Activated T-cell treated with anti-CD3 and anti-CD28 coated beads, Interleukin-2, amount 50 U/mL, for 72 hours (primary cell): ENCODE data around the gene ATP1B1. TPM values are rescaled to one million over a fixed set of nuclear protein-coding genes. Genes with fewer than 3 reads are reported as not detected.

Source experiments
- ATAC-seq, 2 donors: fragments of 150-1000 bp; cut with Tn5 transposase; replicated peaks in 1 of 2; 2 replicates each; pipeline ENCODE4 v1.10.0; 2021; ENCODE audit warnings: moderate library complexity in 2 of 2, mild to moderate bottlenecking in 1 of 2
- DNase-seq, 2 donors: peaks; one replicate each; pipeline ENCODE4 v3.0.0; 2021 to 2022; ENCODE audit warnings: mixed read lengths in 1 of 2
- H3K27ac Mint-ChIP-seq: one replicate; pipeline ENCODE4 v1.8.0; 2022; ENCODE audit warnings: mild to moderate bottlenecking, moderate library complexity, mixed read lengths
- H3K27me3 Mint-ChIP-seq: one replicate; pipeline ENCODE4 v1.8.0; 2022; ENCODE audit warnings: low read depth, mixed read lengths
- H3K36me3 Mint-ChIP-seq, 2 donors: one replicate each; pipeline ENCODE4 v1.8.0; 2022; ENCODE audit warnings: mixed read lengths in 2 of 2, mild to moderate bottlenecking in 1 of 2; ENCODE audit not compliant: insufficient read depth in 2 of 2
- H3K4me1 Mint-ChIP-seq: one replicate; pipeline ENCODE4 v1.8.0; 2022; ENCODE audit warnings: low read depth, mixed read lengths
- H3K4me3 Mint-ChIP-seq, 2 donors: one replicate each; pipeline ENCODE4 v1.8.0; 2022; ENCODE audit warnings: mild to moderate bottlenecking in 2 of 2, mixed read lengths in 2 of 2, moderate library complexity in 2 of 2
- H3K9me3 Mint-ChIP-seq, 2 donors: one replicate each; pipeline ENCODE4 v1.8.0; 2022; ENCODE audit warnings: mixed read lengths in 2 of 2
- total RNA-seq, 2 donors: library from RNA; stranded (reverse); gene quantifications; one replicate each; pipeline ENCODE4 v1.2.3, GENCODE V29; 2022

Gene ATP1B1
- total RNA-seq, 2 donors from 2014 or later: 3.3 to 8.1 TPM

DNA sequence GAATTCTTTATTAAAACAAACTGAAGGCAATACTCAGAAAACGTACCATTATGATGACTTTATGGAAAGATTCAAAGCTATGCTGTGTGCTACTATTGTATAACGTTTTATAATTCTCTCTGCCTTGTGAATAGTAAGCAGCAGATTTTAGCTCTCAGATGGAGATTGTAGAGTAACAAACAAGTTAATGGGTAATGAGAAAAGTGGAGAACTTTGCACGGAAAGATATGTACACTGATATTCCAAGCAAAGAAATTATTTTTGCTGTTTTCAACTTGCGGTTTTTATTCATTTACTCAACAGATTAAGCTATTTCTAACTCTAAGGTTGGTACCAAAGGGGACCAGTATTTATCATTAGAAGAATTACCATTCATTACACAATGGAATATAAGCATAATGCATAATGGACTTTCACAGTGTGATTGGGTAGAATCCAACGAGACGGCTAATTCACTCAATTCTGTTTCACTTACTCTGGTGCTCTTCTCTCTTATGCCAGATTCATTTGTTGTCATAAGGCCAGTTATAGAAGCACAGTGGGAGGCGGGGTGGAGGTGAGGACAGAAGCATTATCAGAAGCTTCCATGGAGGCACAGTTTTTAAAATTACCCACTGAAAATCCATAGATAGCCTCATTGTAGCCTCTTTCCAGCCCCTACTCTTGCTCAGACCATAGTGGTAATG lies 38.6 kb downstream of the ATP1B1 start:
- Mint-ChIP-seq H3K4me1 (no peaks in the 10 kb centered on the region), H3K4me3 (no peak overlapping the region), H3K27me3 (no peaks in the 10 kb centered on the region), H3K36me3 (no peaks in the 10 kb centered on the region), H3K27ac (no peak overlapping the region), H3K9me3 (no peaks in the 10 kb centered on the region)
- DNase-seq (no peak), ATAC-seq (no peak)

DNA sequence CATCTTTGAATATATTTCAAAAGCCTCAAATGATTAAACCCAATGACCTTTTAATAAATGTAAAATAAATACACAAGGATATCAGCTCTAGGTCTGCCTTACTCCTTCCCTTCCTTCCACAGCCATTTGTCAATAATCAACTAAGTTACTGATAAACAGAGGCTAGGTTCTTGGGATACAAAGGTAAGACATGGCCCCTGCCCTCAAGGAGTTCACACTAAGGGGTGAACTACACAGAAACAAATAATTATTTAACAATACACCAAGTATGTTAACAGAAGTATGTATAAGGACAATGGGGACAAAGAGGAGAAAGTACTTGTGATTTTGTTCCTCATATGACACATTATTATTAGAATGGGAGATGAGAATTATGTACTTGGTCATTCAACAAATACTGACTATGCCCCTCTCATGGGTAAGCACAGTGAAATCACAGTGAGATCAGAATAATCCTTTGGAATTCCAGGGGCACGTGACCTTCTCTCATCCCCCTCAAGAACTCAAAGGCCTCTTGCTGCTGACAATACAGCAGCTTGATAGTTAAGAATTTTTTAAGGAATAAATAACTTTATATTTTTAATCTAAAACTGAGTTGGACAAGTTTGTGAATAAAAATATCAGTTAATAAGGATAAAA lies 40.2 kb downstream of the ATP1B1 start:
- no peak overlapping the region for H3K27ac Mint-ChIP-seq
- H3K27me3 Mint-ChIP-seq: no peaks in the 10 kb centered on the region
- no peaks in the 10 kb centered on the region for H3K36me3 Mint-ChIP-seq
- no peaks in the 10 kb centered on the region for H3K4me1 Mint-ChIP-seq
- DNase-seq (no peak), ATAC-seq (no peak)
- H3K9me3 Mint-ChIP-seq: no peaks in the 10 kb centered on the region
- H3K4me3 Mint-ChIP-seq: no peak overlapping the region

DNA sequence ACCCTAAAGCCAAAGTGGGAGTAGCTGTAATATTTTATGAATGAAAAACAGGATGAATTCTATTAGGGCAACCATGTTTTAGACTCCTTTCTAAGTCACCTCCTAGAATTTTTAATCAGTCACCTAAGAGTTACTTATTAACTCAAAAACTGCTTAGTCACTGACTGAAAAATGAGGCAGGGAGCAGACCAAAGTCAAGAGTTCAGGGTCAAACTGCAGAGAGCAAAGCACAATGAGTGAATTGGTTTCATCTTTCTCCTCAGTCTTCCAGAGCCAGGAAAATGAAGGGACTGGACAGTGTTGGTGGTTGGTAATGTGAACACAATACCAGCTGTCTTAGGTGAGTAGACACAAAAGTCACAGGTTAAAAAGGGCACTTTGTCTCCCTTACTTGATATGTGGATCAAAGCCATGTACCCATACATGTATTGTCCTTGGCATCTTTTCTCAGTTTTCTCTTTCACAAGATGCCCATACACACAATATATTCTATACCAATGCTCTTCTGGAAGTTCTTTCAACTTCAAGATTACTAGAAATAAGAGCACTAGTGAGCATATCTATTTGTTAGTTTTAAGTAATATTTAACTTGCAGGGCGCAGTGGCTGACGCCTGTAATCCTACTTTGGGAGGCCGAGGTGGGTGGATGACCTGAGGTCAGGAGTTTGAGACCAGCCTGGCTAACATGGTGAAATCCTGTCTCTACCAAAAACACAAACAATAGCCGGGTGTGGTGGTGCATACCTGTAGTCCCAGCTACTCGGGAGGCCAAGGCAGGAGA lies 42.2 kb downstream of the ATP1B1 start:
- DNase-seq (no peak), ATAC-seq (no peak)
- no peaks in the 10 kb centered on the region for H3K27me3 Mint-ChIP-seq
- no peak overlapping the region for H3K27ac Mint-ChIP-seq
- no peak overlapping the region for H3K4me3 Mint-ChIP-seq
- no peaks in the 10 kb centered on the region for H3K36me3 Mint-ChIP-seq
- no peaks in the 10 kb centered on the region for H3K4me1 Mint-ChIP-seq
- no peaks in the 10 kb centered on the region for H3K9me3 Mint-ChIP-seq

DNA sequence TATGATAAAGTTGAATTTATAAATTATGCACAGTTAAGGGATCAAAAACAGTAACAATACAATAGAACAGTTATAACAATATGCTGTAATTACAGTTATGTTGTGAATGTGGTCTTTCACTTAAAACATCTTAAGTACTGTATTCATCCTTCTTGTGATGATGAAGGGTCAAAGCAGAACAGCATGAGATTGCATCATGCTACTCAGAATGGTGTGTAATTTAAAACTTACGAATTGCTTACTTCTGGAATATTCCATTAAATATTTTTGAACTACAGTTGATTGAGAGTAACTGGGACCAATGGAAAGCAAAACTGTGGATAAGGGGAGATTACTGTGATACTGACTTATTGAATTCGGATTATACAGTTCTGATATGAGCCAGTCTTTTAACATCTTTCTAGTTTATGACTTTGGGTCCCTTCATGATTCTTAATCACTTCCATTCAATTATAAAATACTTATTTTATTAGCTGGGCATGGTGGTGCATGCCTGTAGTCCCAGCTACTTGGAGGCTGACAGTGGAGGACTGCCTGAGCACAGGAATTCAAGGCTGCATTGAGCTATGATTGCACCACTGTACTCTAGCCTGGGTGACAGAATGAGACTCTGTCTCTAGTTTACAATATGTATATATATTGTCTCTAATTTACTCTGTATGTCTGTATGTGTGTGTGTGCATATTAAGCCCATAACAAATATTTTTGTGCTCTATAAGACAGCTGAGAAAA lies 43.2 kb downstream of the ATP1B1 start:
- Mint-ChIP-seq H3K4me1 (no peaks in the 10 kb centered on the region), H3K27ac (no peak overlapping the region), H3K27me3 (no peaks in the 10 kb centered on the region), H3K4me3 (no peak overlapping the region), H3K9me3 (no peaks in the 10 kb centered on the region), H3K36me3 (no peaks in the 10 kb centered on the region)
- no peak for DNase-seq
- ATAC-seq: no peak

DNA sequence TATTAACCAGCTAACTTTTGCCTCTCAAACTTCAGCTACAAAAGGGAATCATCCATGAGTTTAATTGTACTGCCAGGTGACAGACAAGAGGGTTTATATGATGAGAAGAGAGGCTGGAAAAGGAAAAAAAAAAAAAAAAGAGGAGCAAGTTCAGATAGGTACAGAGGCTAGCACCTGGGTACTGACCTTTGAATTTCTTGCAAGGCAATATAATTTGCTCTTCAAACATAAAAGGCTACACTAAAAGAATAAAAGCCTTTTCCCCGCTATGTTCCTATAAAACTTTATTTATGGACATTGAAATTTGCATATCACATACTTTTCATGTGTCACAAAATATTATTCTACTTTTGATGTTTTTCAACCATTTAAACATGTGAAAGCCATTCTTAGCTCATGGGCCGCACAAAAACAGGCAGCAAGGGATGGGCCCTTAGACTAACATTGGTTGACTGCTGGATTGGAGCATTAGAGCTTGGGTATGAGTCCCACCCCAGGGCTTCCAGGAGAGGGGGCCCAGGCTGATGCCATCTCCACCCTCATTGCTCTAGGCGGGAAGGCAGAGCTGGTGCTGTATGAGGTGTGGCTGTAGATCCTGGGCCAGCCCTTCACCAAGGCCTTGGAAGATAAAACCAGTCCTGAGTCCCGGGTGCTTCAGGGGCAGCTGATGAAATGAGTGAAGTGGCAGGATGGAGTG lies 44.3 kb downstream of the ATP1B1 start:
- ATAC-seq (no peak), DNase-seq (no peak)
- Mint-ChIP-seq H3K27ac (no peak overlapping the region), H3K4me3 (no peak overlapping the region), H3K36me3 (no peaks in the 10 kb centered on the region), H3K4me1 (no peaks in the 10 kb centered on the region), H3K9me3 (no peaks in the 10 kb centered on the region), H3K27me3 (no peaks in the 10 kb centered on the region)

DNA sequence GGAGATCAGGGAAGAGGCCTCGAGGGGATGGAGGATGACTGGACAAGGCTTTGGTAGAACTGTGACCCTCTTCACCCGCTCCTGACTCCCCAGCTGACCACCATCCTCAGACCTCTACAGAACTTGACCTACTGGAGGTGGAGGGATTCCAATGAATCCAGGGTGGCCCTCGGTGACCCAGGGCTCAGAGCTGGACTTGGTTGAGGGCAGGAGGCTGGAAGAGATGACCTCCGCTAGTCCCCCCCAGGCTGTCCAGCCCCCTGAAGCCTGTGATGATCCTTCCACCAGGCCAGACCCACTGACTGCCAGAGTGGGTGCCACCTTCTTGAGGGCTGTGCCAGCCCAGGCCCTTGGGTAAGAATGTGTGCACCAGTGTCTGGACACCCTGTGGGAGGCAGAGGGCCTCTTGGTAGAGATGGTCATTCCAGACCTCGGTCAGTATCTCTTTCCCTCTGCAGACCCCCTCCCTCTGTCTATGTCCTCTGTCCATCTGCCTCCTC lies 44.9 kb downstream of the ATP1B1 start:
- no peaks in the 10 kb centered on the region for H3K9me3 Mint-ChIP-seq
- ATAC-seq: no peak
- no peaks in the 10 kb centered on the region for H3K4me1 Mint-ChIP-seq
- H3K27ac Mint-ChIP-seq: no peak overlapping the region
- no peak for DNase-seq
- no peaks in the 10 kb centered on the region for H3K36me3 Mint-ChIP-seq
- no peak overlapping the region for H3K4me3 Mint-ChIP-seq
- H3K27me3 Mint-ChIP-seq: no peaks in the 10 kb centered on the region

DNA sequence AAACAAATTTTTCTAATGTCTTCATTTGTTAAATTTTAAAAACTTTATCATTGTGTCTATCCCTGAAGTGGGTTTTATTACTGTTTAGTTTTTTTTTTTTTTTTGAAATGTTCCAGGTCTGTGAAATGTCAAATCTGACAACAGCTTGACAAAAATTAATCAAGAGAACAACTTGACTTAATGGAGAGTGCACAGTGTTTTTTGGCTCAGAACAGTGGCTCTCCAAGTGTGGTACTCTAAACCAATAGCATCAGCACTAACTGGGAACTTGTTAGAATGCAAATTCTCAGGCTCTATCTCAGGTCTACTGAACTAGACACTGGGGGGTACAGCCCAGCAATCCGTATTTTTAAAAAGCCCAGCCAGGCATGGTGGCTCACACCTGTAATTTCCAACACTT lies 49.2 kb downstream of the ATP1B1 start:
- Mint-ChIP-seq H3K27me3 (no peaks in the 10 kb centered on the region), H3K9me3 (no peaks in the 10 kb centered on the region), H3K27ac (no peak overlapping the region), H3K36me3 (no peaks in the 10 kb centered on the region), H3K4me1 (no peaks in the 10 kb centered on the region), H3K4me3 (no peak overlapping the region)
- no peak for DNase-seq
- no peak for ATAC-seq

DNA sequence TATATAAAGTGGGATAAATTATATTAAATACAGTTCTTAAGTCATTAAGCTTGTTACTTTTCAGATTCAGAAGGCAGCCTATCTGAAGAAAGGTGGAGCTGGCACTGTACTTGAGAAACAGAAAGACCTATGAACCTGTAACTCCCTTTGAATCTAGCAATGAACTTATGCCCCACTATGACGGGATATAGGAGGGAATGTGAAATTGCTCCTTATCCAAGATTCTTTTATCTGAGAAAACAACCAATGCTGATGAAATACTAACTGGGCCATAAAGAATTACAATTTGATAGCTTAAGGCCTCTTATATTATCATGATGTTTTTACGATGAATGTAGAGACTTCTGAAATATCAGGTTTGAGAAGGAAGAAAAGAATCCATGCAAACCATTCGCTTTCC lies 50.1 kb downstream of the ATP1B1 start:
- ATAC-seq (no peak), DNase-seq (no peak)
- no peak overlapping the region for H3K27ac Mint-ChIP-seq
- no peak overlapping the region for H3K4me3 Mint-ChIP-seq
- H3K36me3 Mint-ChIP-seq: no peaks in the 10 kb centered on the region
- no peaks in the 10 kb centered on the region for H3K4me1 Mint-ChIP-seq
- no peaks in the 10 kb centered on the region for H3K9me3 Mint-ChIP-seq
- H3K27me3 Mint-ChIP-seq: no peaks in the 10 kb centered on the region

DNA sequence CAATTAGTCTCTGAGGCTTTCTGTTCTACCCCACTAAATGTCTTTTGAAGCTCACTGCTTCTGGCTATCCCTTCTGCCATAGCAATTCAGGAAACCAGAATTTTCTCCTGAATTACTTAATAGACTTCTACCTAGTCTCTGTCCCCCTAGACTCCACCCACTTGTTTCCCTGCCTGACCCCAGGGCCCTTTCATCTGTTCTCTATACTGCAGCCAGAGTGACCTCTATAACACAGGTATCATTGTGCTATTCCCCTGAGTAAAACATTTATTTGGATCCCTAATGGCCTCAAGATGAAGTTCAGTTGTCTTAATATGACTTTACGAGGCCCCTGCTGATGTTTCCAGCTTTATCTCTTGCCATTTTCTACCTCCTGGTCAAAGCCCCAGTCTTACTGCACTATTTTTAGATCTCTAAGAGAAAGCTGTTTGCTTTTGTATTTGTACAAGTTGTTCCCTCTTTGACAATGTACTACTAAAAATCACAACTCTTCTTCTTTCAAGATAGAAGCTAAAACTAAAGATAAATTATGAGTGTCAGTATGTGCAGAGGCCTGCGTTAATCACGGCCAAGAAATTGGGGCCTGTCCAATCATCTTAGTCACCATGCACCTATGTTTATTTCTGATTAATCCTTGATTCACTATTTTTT lies 54.5 kb downstream of the ATP1B1 start:
- no peaks in the 10 kb centered on the region for H3K36me3 Mint-ChIP-seq
- peaks cover 13% of the 10 kb centered on the region for H3K4me1 Mint-ChIP-seq
- DNase-seq: no peak
- ATAC-seq: no peak
- H3K27ac Mint-ChIP-seq: no peak overlapping the region
- H3K4me3 Mint-ChIP-seq: no peak overlapping the region
- no peaks in the 10 kb centered on the region for H3K9me3 Mint-ChIP-seq
- H3K27me3 Mint-ChIP-seq: no peaks in the 10 kb centered on the region

DNA sequence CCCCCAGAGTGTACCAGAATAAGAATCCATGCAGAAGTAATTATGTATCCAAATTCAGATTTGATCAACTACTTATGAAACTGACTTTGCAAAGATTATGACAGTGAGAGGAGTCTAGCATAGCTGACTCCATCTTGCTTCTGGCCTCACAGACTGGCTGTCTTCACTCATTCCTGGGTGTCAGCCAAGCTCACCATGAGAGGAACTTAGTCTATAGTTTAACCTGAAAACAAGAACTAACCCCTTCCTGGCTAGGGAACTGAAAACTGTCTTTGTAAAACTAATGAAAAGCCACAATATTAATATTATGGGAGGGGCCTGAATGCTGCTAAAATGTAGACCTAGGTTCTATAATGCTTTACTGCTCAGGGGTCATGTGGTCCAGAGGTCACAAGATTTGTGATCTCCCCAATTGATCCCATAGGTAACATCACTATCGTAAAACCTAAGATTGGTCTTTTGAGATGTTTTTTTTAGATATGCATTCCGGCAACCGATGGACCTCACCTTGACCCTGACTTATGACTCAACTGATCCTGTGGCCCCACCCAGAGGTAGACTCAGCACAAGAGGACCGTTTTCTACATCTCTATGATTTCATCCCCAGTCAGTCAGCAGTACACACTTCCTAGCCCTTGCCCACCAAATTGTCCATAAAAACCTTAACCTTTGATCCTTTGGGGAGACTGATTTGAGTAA lies 55.2 kb downstream of the ATP1B1 start:
- H3K4me3 Mint-ChIP-seq: no peak overlapping the region
- H3K4me1 Mint-ChIP-seq: peaks cover 13% of the 10 kb centered on the region
- no peaks in the 10 kb centered on the region for H3K27me3 Mint-ChIP-seq
- ATAC-seq (no peak), DNase-seq (no peak)
- no peaks in the 10 kb centered on the region for H3K36me3 Mint-ChIP-seq
- H3K9me3 Mint-ChIP-seq: no peaks in the 10 kb centered on the region
- H3K27ac Mint-ChIP-seq: no peak overlapping the region

DNA sequence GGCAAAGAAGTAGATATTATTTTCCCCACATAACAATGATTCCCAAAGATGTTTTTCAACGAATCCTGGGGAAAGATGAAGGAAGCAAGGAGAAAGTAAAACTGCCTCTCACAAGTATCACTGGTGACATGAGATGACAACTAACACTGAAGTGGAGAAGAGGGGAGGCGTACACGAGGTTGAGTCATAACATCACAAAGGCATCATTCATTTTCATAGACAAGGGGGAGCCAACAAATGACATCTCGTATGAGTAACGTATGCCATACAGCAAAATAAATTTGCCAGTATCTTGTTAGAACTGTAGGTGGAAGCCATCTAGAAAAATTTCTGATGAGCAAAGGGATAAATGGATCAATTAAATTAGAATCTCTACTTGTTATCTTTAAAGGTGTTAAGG lies 56.6 kb downstream of the ATP1B1 start:
- DNase-seq (peak; percentile 28 to 36), ATAC-seq (peak; percentile 99 to 100)
- no peaks in the 10 kb centered on the region for H3K27me3 Mint-ChIP-seq
- peak overlapping the region in 1 of 2 donors; percentile 51 for H3K4me3 Mint-ChIP-seq
- peaks cover 13% of the 10 kb centered on the region for H3K4me1 Mint-ChIP-seq
- H3K27ac Mint-ChIP-seq: no peak overlapping the region
- H3K9me3 Mint-ChIP-seq: no peaks in the 10 kb centered on the region
- no peaks in the 10 kb centered on the region for H3K36me3 Mint-ChIP-seq

DNA sequence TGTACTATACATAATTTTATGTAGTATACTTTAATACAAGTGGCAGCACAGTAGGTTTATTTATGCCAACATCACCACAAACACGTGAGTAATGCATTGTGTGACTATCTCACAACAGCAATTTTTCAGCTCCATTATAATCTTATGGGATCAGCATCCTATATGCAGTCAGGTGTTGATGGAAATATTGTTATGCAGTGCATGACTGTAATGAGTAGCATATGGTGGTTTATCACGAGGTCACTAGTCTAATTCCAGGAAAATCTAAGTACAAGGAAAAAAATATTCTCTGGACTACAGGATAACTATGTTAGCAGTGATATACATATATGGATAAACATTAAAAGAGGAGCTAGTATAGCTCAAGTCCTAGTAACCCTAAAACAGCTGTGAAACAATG lies 69.0 kb downstream of the ATP1B1 start:
- ATAC-seq: no peak
- Mint-ChIP-seq H3K27ac (no peak overlapping the region), H3K4me3 (no peak overlapping the region), H3K36me3 (no peaks in the 10 kb centered on the region), H3K4me1 (no peaks in the 10 kb centered on the region), H3K27me3 (no peaks in the 10 kb centered on the region), H3K9me3 (no peaks in the 10 kb centered on the region)
- no peak for DNase-seq
